AG04449 (cell line): ENCODE data around the gene IFT52.

ENCODE experiments used
- CTCF ChIA-PET: fragments of 350-600 bp; formaldehyde crosslinking; extraction: SDS; loops from one replicate; lab custom pipeline; 2021; ENCODE audit warnings: antibody characterized with exemption; lab: Yijun Ruan, JAX
- POLR2A ChIA-PET: fragments of 400-600, 350-600 bp; formaldehyde crosslinking; extraction: SDS; loops from one replicate; lab custom pipeline; 2020; ENCODE audit warnings: antibody characterized with exemption, inconsistent platforms; lab: Yijun Ruan, JAX
- DNase-seq: peaks from one replicate; pipeline ENCODE4 v3.0.0-alpha.2; 2010; ENCODE audit warnings: low read depth, low spot score
- H3K4me3 ChIP-seq: 2 replicates; pipeline ENCODE4 v1.5.1; 2011; ENCODE audit warnings: low read depth, mild to moderate bottlenecking, control low read depth, low read length
- CTCF ChIP-seq: IDR thresholded peaks from one replicate; pipeline ENCODE4 v1.5.1; 2011; ENCODE audit warnings: mild to moderate bottlenecking, moderate library complexity, low read length, control low read depth, inconsistent platforms; ENCODE audit not compliant: insufficient read depth; ENCODE audit errors: missing control alignments

The IFT52 gene

GRCh38 chr20:43570496-43570895 is 20.2 kb upstream of the IFT52 start:
- ChIA-PET CTCF (interaction anchor here (1.0 to 1.6 kb wide), 4 partner anchors 11 to 33 kb away, joined by 3 to 10 read pairs (median 5); partner anchors contain the start of gene SGK2), POLR2A (no interaction called here)
- DNase-seq = no peak
- no peak for TF ChIP-seq CTCF
- H3K4me3 ChIP-seq = no peak overlapping the region

GRCh38 chr20:43571310-43571709 is 19.4 kb upstream of the IFT52 start:
- H3K4me3 ChIP-seq = no peak overlapping the region
- TF ChIP-seq CTCF = no peak
- ChIA-PET CTCF (interaction anchor here (1.6 kb wide), 1 partner anchor 34 kb away, joined by 10 read pairs; no protein-coding TSS in a partner anchor), POLR2A (no interaction called here)
- DNase-seq = no peak

- no peak for TF ChIP-seq CTCF
- H3K4me3 ChIP-seq = no peak overlapping the region
- DNase-seq = no peak
- CTCF ChIA-PET = interaction anchor here (1.6 kb wide), 1 partner anchor 34 kb away, joined by 10 read pairs; no protein-coding TSS in a partner anchor
- POLR2A ChIA-PET = no interaction called here
These were observed 19.0 kb upstream of the IFT52 start for GRCh38 chr20:43571771-43572170.

GRCh38 chr20:43572891-43573290 is 17.8 kb upstream of the IFT52 start:
- POLR2A ChIA-PET = no interaction called here
- TF ChIP-seq CTCF = no peak
- H3K4me3 ChIP-seq = no peak overlapping the region
- DNase-seq = no peak
- CTCF ChIA-PET = interaction anchor here (1.1 kb wide), 1 partner anchor 34 kb away, joined by 3 read pairs; no protein-coding TSS in a partner anchor

- no peak overlapping the region for H3K4me3 ChIP-seq
- no peak for DNase-seq
- ChIA-PET POLR2A (no interaction called here), CTCF (interaction anchor here (2.2 kb wide), 1 partner anchor 38 kb away, joined by 12 read pairs; no protein-coding TSS in a partner anchor)
- TF ChIP-seq CTCF = no peak
These were observed 14.6 kb upstream of the IFT52 start for GRCh38 chr20:43576108-43576507.

GRCh38 chr20:43579861-43580793 is 10.6 kb upstream of the IFT52 start:
- H3K4me3 ChIP-seq = no peak overlapping the region
- DNase-seq = no peak
- ChIA-PET POLR2A (no interaction called here), CTCF (no interaction called here)
- TF ChIP-seq CTCF = no peak
